CD4-positive, alpha-beta T cell treated with Interferon gamma for 1 hour (primary cell): ENCODE data around the gene CCDC69.
"Not testable (repeated sequence)": the region's sequence is repeated elsewhere in the genome, so short reads cannot be mapped to it uniquely, and the experiment has no call there.

Experiments
- DNase-seq: peaks from one replicate; pipeline ENCODE4 v3.0.0-alpha.2; 2020

CCDC69 gene

GRCh38 chr5:151186052-151186451, 37.8 kb downstream of the CCDC69 start:
- DNase-seq = no peak

- no peak for DNase-seq
Observed at GRCh38 chr5:151184316-151185042, 39.4 kb downstream of the CCDC69 start.

GRCh38 chr5:151183456-151184245, 40.2 kb downstream of the CCDC69 start:
- DNase-seq = no peak

- DNase-seq = no peak
Observed at GRCh38 chr5:151182976-151183375, 40.9 kb downstream of the CCDC69 start.

- no peak for DNase-seq
Observed at GRCh38 chr5:151182524-151182900, 41.4 kb downstream of the CCDC69 start.

- DNase-seq = no peak
Observed at GRCh38 chr5:151181818-151182523, 41.9 kb downstream of the CCDC69 start.

GRCh38 chr5:151180291-151180690, 43.6 kb downstream of the CCDC69 start:
- no peak for DNase-seq

GRCh38 chr5:151179489-151179840, 44.4 kb downstream of the CCDC69 start:
- DNase-seq = no peak

- no peak for DNase-seq
Observed at GRCh38 chr5:151178777-151179488, 45.0 kb downstream of the CCDC69 start.

GRCh38 chr5:151178372-151178771, 45.5 kb downstream of the CCDC69 start:
- no peak for DNase-seq

- DNase-seq = not testable (repeated sequence)
Observed at GRCh38 chr5:151176268-151176667, 47.6 kb downstream of the CCDC69 start.

GRCh38 chr5:151174612-151175101, 49.2 kb downstream of the CCDC69 start:
- DNase-seq = no peak

GRCh38 chr5:151173711-151174611, 49.9 kb downstream of the CCDC69 start:
- no peak for DNase-seq

GRCh38 chr5:151171529-151171928, 52.4 kb downstream of the CCDC69 start:
- no peak for DNase-seq

GRCh38 chr5:151168602-151169344, 55.1 kb downstream of the CCDC69 start:
- no peak for DNase-seq

GRCh38 chr5:151167022-151167421, 56.9 kb downstream of the CCDC69 start:
- no peak for DNase-seq

- DNase-seq = peak; percentile 80
Observed at GRCh38 chr5:151164687-151165392, 59.1 kb downstream of the CCDC69 start.

GRCh38 chr5:151162776-151163175, 61.1 kb downstream of the CCDC69 start:
- no peak for DNase-seq

GRCh38 chr5:151159649-151160373, 64.1 kb downstream of the CCDC69 start:
- DNase-seq = no peak

- DNase-seq = no peak
Observed at GRCh38 chr5:151158287-151158661, 65.6 kb downstream of the CCDC69 start.
